A549 treated with AZD9567 at 1 μM for 4 hours (cell line): ENCODE data around the gene MILR1. TPM values are rescaled to one million over a fixed set of nuclear protein-coding genes. Genes with fewer than 3 reads are reported as not detected.

Source experiments
- total RNA-seq: library from RNA; stranded (reverse); fragments of 200-300 nt; extraction: Qiagen RNA extraction; gene quantifications from 5 replicates; pipeline ENCODE4 v1.2.3, GENCODE V29; 2022; ENCODE audit not compliant: insufficient read depth

Gene MILR1
- 1.4 to 1.7 TPM (median 1.4 TPM) in 4 of 5 replicates, not detected in the other for total RNA-seq

GRCh38 chr17:64448665-64449512, at the start of gene MILR1:
Gene MILR1, plus strand, starts transcription at chr17:64449115. Its CDS starts 54 bp downstream, at chr17:64449169.

DNA sequence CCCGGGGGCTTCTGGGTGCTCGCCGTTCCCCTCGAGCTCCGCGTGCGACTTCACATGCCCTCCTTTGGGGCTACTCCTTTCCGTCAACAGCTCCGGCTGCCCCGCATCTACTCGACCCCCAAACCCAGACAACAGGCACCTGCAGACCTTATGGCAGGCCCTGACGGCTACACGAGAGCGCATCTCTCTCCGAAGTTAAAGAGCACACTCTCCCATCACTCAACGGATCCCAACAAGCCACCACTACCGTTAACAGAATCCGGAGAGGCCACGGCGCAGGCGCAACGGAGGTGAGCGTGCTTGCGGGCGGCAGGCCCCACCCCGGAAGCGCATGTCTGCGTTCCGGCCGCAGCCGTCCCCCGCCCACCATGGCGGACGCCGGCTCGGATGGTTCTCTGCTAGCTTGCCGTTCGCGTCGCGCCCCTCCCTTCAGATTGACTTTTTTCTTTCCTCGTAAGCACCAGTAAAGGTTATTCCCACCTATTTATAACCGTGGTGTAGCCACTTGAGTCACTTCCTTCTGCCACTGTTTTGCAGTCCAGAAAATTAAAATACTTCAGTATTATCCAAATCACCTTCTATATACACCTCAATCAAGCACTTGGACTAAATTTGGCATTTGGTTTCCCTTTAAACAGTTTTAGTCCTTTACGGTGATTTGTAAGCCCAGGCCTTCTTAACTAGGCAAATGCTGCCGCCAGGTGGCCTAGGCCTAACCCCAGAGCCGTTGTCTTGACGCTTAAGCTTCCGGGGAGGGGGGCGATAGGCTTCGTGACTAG, 48.1 kb downstream of the MILR1 start, which contains the start of gene POLG2:
TSS of gene POLG2 (minus strand) at position 269 of the 779 bp plus-strand sequence. CDS start at position 183, 86 bp downstream.

GRCh38 chr17:64506201-64506575, 57.3 kb downstream of the MILR1 start, which contains the start of gene DDX5:
Gene DDX5, minus strand, starts transcription at chr17:64506289. Its CDS starts 170 bp downstream, at chr17:64506119.

DNA sequence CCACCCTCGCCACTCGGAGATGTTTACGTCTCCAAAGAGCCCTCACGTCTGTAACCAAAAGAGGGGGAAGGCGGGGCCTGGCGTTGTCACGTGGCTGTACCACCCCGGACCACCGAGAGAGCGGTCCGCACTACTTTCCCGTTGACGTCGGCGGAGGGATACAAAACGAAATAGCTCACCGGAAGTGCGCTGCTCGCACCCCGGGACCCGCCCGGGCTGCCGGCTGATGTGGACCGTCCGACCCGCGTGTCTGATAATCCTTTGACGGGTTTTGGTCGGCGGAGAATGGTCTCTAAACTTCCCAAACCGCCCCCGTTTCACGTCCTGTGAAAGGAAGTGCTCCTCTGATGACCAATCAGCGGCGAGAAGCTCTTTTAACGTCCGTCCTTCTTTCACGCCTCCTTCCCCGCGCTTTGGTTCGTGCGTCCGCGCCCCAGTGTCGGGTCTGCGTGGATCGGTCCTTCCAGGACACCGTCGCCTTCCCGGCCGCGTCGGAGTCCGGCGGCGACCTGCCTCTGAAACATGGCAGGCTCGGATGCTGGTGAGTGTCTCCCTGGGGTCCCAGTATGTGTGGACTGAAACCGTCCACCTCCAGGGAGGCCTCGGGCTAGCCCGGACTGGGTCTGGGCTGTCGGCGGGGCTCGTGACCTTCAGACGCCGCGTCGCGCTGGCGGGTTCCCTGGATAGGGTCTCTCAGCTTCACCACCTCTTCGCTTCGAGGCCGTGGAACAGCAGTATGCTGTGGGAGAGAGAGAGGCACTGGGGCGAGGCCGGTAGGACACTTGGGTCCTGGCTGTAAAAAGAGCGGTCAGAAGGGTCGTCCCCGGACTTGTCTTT, 57.9 kb downstream of the MILR1 start, which contains the start of gene CEP95:
TSS of gene CEP95 (plus strand) at position 402 of the 837 bp plus-strand sequence. CDS start at position 523, 121 bp downstream.

Other genes starting within 250 kb of the MILR1 start
- 11.6 to 13.7 TPM (median 13.1 TPM) in 5 replicates for gene TEX2, start 185.9 kb upstream of the MILR1 start, total RNA-seq
- 0.03 to 0.21 TPM (median 0.05 TPM) in 4 of 5 replicates, not detected in the other for gene PECAM1, start 58.3 kb upstream of the MILR1 start, total RNA-seq
- 17.8 to 20.4 TPM (median 18.4 TPM) in 5 replicates for gene POLG2, start 47.9 kb downstream of the MILR1 start, total RNA-seq
- gene DDX5, start 57.2 kb downstream of the MILR1 start, total RNA-seq = 580 to 1,180 TPM (median 668 TPM) in 5 replicates
- gene CEP95, start 57.9 kb downstream of the MILR1 start, total RNA-seq = 29.0 to 44.4 TPM (median 32.8 TPM) in 5 replicates
- 21.5 to 33.8 TPM (median 24.5 TPM) in 5 replicates for gene SMURF2, start 213.2 kb downstream of the MILR1 start, total RNA-seq